Measurements from ENCODE around the gene NFYC.

The NFYC gene

GRCh38 chr1:40748841-40749718 is 57.6 kb downstream of the NFYC start:
- no peak for TF ChIP-seq CTCF (IDR thresholded peaks at IDR 0.05; ENCODE audit: extremely low read depth, insufficient read depth, missing control alignments)
- in situ Hi-C loops (cut with MboI; ENCODE audit: low pct_unique_long_range_greater_than_20kb, low sequenced_read_pairs, unreplicated experiment), result no loop called here
- no peak for DNase-seq (ENCODE audit: low spot score)

DNA sequence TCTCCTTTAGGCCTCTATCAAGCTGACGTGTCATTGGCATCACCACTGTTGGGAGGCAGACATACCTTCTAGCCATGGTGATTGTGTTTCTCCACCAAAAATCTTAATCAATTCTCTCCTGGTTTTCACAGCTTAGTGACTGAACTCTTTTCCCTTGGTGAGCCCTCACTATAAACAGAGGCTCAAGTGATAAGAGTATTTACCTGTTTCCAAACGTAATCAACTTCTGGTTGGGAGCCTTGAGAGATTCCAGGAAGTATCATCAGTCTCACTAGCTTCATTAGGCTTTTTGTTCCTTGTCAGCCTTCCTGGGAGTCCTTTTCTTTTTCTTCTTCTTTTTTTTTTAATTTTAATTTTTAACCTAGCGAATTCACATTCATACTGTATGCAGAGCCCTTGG is 58.3 kb downstream of the NFYC start:
- DNase-seq (ENCODE audit: low spot score), result no peak
- no peak for TF ChIP-seq CTCF (IDR thresholded peaks at IDR 0.05; ENCODE audit: extremely low read depth, insufficient read depth, missing control alignments)
- in situ Hi-C loops (cut with MboI; ENCODE audit: low pct_unique_long_range_greater_than_20kb, low sequenced_read_pairs, unreplicated experiment), result no loop called here

DNA sequence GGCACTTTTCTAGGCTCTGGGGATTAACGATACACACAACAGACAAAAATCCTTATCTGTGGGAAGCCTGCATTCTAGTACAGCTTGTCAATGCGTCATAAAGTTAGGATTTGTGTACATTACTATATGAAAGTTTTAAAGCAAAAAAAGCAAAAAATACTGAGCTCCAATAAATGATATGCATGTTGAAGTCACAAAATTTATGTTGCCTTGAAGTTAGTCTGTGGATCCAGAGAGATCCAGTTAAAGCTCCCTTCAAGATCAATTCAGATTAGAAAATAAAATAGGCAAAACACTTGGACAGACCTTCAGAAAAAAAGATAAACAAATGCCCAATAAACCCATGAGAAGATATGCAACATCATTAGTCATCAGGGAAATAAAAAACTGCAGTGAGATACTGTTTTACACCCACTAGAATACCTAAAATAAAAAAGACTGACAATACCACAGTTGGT is 59.0 kb downstream of the NFYC start:
- no peak for TF ChIP-seq CTCF (IDR thresholded peaks at IDR 0.05; ENCODE audit: extremely low read depth, insufficient read depth, missing control alignments)
- in situ Hi-C loops (cut with MboI; ENCODE audit: low pct_unique_long_range_greater_than_20kb, low sequenced_read_pairs, unreplicated experiment), result no loop called here
- no peak for DNase-seq (ENCODE audit: low spot score)

DNA sequence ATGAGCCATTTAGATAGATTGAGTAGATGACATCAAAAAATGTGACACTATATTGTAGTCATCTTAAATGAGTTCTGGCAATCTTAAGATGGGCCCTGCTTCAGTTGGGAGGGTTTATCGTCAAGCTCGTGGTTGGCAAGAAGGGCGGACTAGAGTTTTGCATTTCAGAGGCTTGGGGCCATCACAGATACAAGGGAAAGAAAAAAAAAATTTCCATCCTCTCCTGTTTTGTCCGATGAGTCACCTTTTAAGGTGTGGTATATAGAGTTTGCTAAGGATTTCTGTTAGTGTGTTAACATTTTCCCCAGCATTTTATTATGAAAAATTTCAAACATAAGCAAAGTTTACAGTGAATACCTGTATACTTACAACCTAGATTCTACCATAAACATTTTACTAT is 60.3 kb downstream of the NFYC start:
- in situ Hi-C loops (cut with MboI; ENCODE audit: low pct_unique_long_range_greater_than_20kb, low sequenced_read_pairs, unreplicated experiment), result no loop called here
- no peak for TF ChIP-seq CTCF (IDR thresholded peaks at IDR 0.05; ENCODE audit: extremely low read depth, insufficient read depth, missing control alignments)

DNA sequence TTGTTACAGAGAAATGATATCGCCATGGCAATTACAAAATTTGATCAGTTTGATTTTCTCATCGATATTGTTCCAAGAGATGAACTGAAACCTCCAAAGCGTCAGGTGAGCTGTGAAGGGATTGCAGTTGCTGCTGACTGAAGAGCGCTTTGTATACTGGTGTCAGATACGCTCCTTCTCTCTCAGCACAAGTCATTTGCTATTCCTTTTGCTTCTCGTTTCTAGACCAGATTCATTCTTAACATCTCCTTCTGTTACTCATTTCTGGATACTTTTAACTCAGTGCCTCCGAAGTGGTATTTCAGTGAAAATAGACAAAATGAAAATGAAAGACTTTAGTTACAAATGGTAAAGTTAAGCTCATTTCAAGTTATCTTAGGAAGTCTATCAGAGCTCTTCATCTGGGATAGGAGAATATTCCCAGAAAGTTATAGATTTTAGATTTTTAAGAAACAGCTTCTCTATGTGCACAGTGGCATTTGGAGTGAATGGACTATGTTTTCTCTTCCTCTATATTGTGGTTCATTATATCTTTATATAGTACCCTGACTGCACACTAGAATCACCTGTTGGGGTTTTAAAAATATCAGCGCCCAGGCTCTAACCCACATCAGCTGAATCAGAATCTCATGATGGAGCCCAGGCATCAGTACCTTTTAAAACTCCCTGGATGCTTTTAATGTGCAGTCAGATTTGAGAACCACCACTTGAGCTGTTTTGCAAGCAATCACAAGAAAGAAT is 61.8 kb downstream of the NFYC start:
- in situ Hi-C loops (cut with MboI; ENCODE audit: low pct_unique_long_range_greater_than_20kb, low sequenced_read_pairs, unreplicated experiment), result no loop called here
- TF ChIP-seq CTCF (IDR thresholded peaks at IDR 0.05; ENCODE audit: extremely low read depth, insufficient read depth, missing control alignments), result no peak
- peak; percentile 61 for DNase-seq (ENCODE audit: low spot score)

More for the DNA sequence above, 60.3 kb downstream of the NFYC start:
- DNase-seq (ENCODE audit: low spot score), result no peak

GRCh38 chr1:40754201-40754600 is 62.7 kb downstream of the NFYC start:
- no peak for TF ChIP-seq CTCF (IDR thresholded peaks at IDR 0.05; ENCODE audit: extremely low read depth, insufficient read depth, missing control alignments)
- no peak for DNase-seq (ENCODE audit: low spot score)
- in situ Hi-C loops (cut with MboI; ENCODE audit: low pct_unique_long_range_greater_than_20kb, low sequenced_read_pairs, unreplicated experiment), result no loop called here

Measured in GM13977 (cell line).